ENCODE results near the gene CLPTM1.

DNA sequence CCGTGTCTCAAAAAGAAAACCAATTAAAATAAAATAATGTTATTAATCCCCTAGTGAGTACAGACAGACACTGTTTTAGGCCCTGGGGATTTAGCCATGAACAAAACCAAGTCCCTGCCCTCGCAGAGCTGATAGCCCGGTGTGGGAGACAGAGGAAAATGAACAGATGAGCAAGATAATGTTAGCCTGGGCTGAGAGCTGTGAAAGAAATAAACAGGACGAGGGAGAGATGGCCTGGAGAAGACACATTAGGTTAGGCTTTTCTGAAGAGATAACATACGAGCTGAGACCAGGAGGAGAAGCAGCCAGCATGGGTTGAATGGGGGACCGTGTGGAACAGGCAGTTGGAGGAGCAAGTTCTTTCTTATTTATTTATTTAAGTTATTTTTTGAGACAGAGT is 55.1 kb downstream of the CLPTM1 start:
- TF ChIP-seq, protein P1, sequence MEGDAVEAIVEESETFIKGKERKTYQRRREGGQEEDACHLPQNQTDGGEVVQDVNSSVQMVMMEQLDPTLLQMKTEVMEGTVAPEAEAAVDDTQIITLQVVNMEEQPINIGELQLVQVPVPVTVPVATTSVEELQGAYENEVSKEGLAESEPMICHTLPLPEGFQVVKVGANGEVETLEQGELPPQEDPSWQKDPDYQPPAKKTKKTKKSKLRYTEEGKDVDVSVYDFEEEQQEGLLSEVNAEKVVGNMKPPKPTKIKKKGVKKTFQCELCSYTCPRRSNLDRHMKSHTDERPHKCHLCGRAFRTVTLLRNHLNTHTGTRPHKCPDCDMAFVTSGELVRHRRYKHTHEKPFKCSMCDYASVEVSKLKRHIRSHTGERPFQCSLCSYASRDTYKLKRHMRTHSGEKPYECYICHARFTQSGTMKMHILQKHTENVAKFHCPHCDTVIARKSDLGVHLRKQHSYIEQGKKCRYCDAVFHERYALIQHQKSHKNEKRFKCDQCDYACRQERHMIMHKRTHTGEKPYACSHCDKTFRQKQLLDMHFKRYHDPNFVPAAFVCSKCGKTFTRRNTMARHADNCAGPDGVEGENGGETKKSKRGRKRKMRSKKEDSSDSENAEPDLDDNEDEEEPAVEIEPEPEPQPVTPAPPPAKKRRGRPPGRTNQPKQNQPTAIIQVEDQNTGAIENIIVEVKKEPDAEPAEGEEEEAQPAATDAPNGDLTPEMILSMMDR (IDR thresholded peaks at IDR 0.05): no peak
- TF ChIP-seq POLR2A (IDR thresholded peaks at IDR 0.05): no peak

Data from adrenal gland (tissue), 5 donors.